Stimulated activated CD4-positive, alpha-beta T cell treated with anti-CD3 and anti-CD28 coated beads, TNF-alpha, amount 100 ng/mL, for 1 hour (primary cell): Measurements from ENCODE around the gene HOXC11.

Experiments
- DNase-seq, 3 donors: peaks; one replicate each; pipeline ENCODE4 v3.0.0-alpha.2; 2020; ENCODE audit warnings: low read depth in 3 of 3, low spot score in 1 of 3

Gene HOXC11

GRCh38 chr12:53973236-53974042 is 513 bp downstream of the HOXC11 start:
- DNase-seq: no peak

- DNase-seq: no peak
These were observed 1.4 kb downstream of the HOXC11 start, which contains the start of gene HOTAIR for GRCh38 chr12:53974084-53975063. Gene HOTAIR, minus strand, starts transcription at chr12:53974954.

- DNase-seq: no peak
These were observed 2.1 kb downstream of the HOXC11 start for GRCh38 chr12:53975064-53975471.

DNA sequence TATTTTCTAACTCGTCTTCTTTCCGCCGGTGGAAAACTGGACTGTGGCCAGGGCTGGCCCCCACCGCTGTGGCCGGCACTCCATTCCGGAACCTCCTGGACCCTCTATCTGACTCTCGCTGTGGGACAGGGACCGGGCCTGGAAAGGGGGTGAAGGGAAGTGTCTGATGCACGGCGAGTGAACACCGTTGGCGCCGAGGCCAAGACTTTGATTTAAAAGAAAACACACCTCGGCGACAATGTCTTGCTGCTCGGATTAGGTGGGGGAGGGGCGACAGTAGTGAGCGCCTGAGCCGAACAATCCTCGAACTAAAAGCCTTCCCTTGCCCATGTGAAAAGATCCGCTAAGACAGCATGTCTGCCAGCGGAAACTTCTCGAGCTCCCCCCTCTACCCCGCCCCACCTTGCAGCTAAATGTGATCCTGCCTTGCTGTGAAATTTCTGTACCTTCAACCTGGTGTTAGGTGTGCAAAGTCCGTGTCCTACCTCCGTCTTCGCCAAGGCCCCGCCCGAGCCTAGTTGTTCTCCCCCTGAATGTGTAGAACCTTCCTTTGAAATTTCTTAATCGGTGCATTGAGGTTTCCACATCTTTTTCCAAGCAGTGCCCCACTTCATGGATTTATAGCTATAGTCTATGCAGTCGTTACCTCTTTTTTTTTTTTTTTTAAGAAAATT is 2.7 kb downstream of the HOXC11 start:
- no peak for DNase-seq

- DNase-seq: no peak
These were observed 3.4 kb downstream of the HOXC11 start for GRCh38 chr12:53976172-53976822.

DNA sequence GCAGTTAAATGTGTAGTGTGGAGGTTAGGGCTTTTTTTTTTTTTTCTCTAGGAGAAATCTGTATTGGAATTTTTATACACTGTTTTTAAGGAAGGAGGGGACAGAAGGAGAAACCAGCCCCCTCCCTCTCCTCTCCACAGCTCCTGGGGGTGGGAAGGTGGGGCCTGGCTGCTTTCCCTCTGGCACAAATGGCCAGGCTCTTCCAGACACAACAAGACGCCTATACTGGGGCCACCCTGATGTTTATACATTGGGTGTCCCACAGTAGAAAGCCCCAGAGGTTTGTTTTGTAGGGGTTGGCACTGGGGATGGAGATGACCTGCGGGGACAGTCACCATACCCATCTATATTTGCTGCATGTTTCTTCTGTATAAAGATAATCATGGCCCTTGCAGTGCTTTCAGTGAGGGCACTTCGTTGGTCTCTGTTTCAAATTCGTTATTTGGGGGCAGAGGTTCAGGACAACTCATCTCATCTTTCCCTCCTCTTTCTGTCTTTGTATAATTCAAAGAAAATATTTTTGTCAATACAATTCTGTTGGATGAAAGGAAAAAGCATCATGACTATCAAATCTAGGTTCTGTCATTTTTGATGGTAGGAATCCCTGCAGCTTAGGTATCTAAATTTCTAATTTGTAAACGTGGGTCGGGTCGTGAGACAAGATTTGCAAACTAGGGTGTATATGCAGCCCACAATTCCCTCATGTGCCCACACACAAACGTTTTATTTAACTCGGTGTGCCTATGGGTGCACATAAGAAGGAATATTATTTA is 4.1 kb downstream of the HOXC11 start:
- DNase-seq: no peak

- no peak for DNase-seq
These were observed 4.9 kb downstream of the HOXC11 start for GRCh38 chr12:53977596-53978445.

DNA sequence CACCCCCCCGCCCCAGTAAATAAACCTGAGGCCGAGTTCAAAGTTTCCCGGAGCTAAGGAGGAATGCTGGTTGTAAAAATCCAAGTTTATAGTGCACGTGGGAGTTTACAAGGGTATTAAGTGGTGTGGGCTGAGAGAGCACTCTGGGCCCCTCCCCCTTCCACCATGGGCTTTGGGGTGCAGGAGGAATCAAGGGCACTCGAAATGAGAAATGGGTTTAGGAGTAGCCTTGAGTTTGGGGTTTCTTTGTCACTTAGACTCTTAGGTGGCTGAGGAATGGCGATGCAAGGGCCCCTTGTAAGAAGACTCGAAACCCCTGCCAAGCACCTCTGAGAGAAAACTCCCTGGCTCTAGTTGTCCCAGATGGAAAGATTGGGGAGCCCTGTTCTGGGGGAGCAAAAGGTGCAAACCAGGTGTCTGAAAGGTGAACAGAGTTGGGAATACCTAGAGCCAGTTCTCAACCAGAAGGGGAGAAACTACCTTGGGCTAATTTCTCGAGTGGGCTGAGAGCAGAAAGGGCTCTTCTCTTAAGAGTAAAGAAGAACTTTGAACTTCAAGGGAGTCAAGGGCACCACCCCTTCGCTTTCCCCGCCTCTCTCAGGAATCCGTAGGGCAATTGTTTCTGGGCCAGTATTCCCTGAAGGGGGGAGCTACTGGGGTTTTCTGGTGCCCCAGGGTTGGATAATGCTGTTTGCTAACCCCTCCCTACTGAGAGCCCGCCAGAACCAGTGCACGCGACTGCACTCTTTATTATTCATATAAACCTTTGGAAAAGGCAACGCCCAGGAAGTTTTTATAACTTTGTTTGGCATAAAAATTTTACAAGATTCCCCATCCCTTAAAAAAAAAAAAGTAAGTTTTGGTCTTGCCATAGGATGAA is 5.8 kb downstream of the HOXC11 start:
- DNase-seq: no peak

DNA sequence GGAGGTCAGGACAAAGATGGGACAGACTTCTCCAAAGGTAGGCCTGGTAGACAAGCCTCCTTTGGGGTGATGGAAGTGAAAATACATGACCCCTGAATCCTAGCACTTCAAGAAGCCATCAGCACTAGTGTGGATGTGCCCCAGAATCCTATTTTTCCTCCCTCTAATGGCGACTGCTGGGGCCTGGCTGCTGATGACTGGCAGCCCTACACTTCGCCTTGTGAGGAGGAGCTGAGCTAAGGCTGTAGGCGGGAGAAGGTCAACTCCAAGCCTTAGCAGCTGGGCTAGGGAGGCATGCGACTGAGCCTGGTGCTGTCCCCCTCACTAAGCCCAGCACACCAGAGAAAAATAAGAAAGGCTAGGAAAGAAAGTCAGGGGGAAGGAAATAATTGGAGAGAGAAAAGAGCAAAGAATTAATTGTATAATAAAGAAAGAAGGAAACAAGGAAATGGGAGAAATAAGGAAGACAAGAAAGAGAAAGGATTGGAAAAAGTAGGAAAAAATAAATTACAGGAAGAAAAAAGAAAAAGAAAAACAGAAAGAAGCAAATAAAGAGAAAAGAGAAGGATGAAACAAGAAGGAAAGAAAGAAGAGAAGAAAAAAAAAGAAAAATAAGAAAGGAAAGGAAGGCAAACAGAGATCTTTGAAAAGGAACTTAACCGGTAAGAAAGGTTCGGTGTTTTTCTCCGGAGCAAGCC is 7.3 kb downstream of the HOXC11 start:
- no peak for DNase-seq

- DNase-seq: no peak
These were observed 8.0 kb downstream of the HOXC11 start for GRCh38 chr12:53980802-53981496.

- no peak for DNase-seq
These were observed 9.0 kb downstream of the HOXC11 start for GRCh38 chr12:53981634-53982565.

GRCh38 chr12:53982648-53983567 is 10.0 kb downstream of the HOXC11 start:
- no peak for DNase-seq

- DNase-seq: no peak
These were observed 10.6 kb downstream of the HOXC11 start for GRCh38 chr12:53983568-53983949.

DNA sequence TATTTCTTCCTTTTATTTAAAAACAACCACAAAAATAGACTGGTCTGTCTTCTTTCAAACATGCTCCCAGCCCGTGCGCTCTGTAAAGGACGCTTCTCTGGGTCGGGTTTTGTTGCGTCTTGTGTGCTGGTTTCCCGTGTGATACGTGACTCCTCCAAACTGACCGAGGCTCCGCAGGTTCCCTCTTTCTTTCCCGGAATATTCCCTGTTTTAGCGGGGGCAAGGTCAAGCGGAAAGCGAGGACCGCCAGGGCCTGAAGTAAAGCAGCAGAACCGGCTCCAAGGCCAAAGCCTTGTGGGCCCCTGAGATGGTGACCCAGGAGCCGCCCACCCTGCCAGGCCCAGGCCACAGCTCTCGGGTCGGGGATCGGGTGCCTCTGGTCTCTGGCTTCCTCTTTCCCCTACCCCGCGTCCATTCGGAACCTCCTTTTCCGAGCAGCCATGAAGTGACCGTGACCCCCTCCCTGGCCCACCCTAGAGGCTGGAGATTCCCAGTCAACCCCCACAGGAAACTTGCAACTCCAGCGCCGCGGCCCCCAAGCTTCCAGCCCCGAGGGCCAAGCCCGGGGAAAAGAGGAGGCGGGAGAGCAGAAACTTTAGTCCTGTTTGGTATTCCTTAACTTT is 11.1 kb downstream of the HOXC11 start:
- no peak for DNase-seq
